Measurements from ENCODE around the gene ENTPD1. TPM values are rescaled to one million over a fixed set of nuclear protein-coding genes. Genes with fewer than 3 reads are reported as not detected.

Gene ENTPD1
- total and polyA plus RNA-seq, 10 of the 15 experiments (the other 5 are each of a cell fraction or from before 2014, with no cell fraction given) = 110 to 413 (median 161) TPM

DNA sequence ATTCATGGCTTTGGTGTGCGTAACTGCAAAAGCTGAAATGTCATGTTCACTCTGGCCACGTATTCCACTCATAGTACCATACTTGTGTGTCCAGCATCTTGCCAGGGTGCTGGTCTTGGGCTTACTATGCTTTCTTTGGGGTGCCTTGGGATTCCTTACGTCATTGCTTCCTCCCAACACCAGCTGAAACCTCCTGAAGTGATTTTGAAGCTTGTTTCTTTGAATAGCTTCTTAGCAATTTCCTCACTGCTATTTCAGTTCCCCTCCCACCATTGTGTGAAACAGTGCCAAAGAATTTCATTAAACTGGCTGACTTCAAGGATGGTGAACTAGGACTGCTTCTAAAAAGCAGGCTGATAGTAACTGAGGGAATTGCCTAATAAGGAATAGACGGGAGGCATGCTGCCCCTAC is 36.9 kb downstream of the ENTPD1 start:
- no peak for FAIRE-seq
- Histone ChIP-seq H3K36me3 (ENCODE audit: control insufficient read depth in 2 of 2, insufficient read depth in 2 of 2, low read length in 1 of 2) (peaks cover 5 to 6% of the 10 kb centered on the region in 2 experiments), H2AFZ (ENCODE audit: control insufficient read depth, low read depth, low read length) (no peak overlapping the region), H4K20me1 (ENCODE audit: control insufficient read depth, insufficient read depth) (no peaks in the 10 kb centered on the region), H3K4me3 (peak overlapping the region; percentile 18; the same call in 1 of the 2 replicates), H3K9ac (ENCODE audit: control insufficient read depth, insufficient read depth, low read length) (peak overlapping the region; percentile 41), H3K9me3 (replicated peaks; ENCODE audit: control insufficient read depth, insufficient read depth, low read length) (no peaks in the 10 kb centered on the region; the same call in 2 of the 3 replicates), H3K4me1 (ENCODE audit: control insufficient read depth, insufficient read depth, low read length) (peaks cover 64% of the 10 kb centered on the region), H3K4me2 (ENCODE audit: control insufficient read depth, insufficient read depth) (peak overlapping the region; percentile 76), H3K27me3 (replicated peaks in 1 of 2; ENCODE audit: control insufficient read depth in 2 of 2, insufficient read depth in 2 of 2, low read length in 1 of 2) (no peaks in the 10 kb centered on the region), H3K79me2 (ENCODE audit: control insufficient read depth, insufficient read depth, low read length) (peaks cover 98% of the 10 kb centered on the region), H3K27ac (ENCODE audit: control insufficient read depth, insufficient read depth) (peak overlapping the region; percentile 93)
- RAD21 ChIA-PET (ENCODE audit: unreplicated experiment) = interaction anchor here (1.0 to 9.6 kb wide), 8 partner anchors 9 to 99 kb away, joined by 3 to 141 read pairs (median 73); partner anchors contain the start of genes ENTPD1 and TCTN3
- CTCF ChIA-PET = interaction anchor here (0.7 to 3.9 kb wide), 8 partner anchors 9 to 99 kb away, joined by 3 to 28 read pairs (median 8); partner anchors contain the start of gene TCTN3
- 24% methylated on average over 4 of the region's 4 CpGs for WGBS (ENCODE audit: insufficient coverage, insufficient replicate concordance, low lambda C conversion rate, missing lambda C conversion rate)
- in situ Hi-C loops (cut with MboI) (loop anchor here (5.0 kb wide), 1 partner anchor 39 kb away; no protein-coding TSS in a partner anchor), intact Hi-C loops (cut with micrococcal nuclease; ENCODE audit: unreplicated experiment) (loop anchor here (1.0 kb wide), 2 partner anchors 10 to 35 kb away; no protein-coding TSS in a partner anchor)
- peak; percentile 31 for ATAC-seq
- peak; percentile 77 for DNase-seq (ENCODE audit: low read depth, low spot score)
- BruUV-seq (replicated peaks) = no TSS peak
- SMC1A ChIA-PET (ENCODE audit: uncharacterized antibody, unreplicated experiment) = interaction anchor here (1.0 to 27.8 kb wide), 6 partner anchors 9 to 99 kb away, joined by 3 to 795 read pairs (median 93); partner anchors contain the start of genes ENTPD1 and TCTN3
- POLR2A ChIA-PET = interaction anchor here (1.0 to 18.6 kb wide), 7 partner anchors 9 to 99 kb away, joined by 3 to 451 read pairs (median 12); partner anchors contain the start of genes ENTPD1 and TCTN3
- TF ChIP-seq, protein P1, sequence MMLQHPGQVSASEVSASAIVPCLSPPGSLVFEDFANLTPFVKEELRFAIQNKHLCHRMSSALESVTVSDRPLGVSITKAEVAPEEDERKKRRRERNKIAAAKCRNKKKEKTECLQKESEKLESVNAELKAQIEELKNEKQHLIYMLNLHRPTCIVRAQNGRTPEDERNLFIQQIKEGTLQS (IDR thresholded peaks at IDR 0.05; ENCODE audit: borderline replicate concordance, extremely low read depth, low read depth, low read length) = no peak
- TF ChIP-seq BHLHE40 (IDR thresholded peaks at IDR 0.05; ENCODE audit: borderline replicate concordance in 1 of 2, low read depth in 2 of 2, low read length in 1 of 2) = peak in 1 of 2 experiments; percentile 34; a peak in 1 of 4 replicates
- no peak for TF ChIP-seq PAX5 (IDR thresholded peaks at IDR 0.05; ENCODE audit: borderline replicate concordance, low read depth, low read length)
- TF ChIP-seq SPI1 (IDR thresholded peaks at IDR 0.05; ENCODE audit: borderline replicate concordance, insufficient read depth, low read depth, low read length) = peak; percentile 82; the same call in 1 of the 2 replicates
- TF ChIP-seq WRNIP1 (IDR thresholded peaks at IDR 0.05; ENCODE audit: borderline replicate concordance, low read depth, low read length) = no peak
- TF ChIP-seq CHD1 (IDR thresholded peaks at IDR 0.05; ENCODE audit: low read depth, low read length) = peak; percentile 23; the same call in 1 of the 2 replicates
- TF ChIP-seq CREB1 (IDR thresholded peaks at IDR 0.05; ENCODE audit: low read depth) = peak; percentile 71
- TF ChIP-seq ASH2L (IDR thresholded peaks at IDR 0.05; ENCODE audit: borderline replicate concordance, low read depth) = no peak
- TF ChIP-seq, protein P2, sequence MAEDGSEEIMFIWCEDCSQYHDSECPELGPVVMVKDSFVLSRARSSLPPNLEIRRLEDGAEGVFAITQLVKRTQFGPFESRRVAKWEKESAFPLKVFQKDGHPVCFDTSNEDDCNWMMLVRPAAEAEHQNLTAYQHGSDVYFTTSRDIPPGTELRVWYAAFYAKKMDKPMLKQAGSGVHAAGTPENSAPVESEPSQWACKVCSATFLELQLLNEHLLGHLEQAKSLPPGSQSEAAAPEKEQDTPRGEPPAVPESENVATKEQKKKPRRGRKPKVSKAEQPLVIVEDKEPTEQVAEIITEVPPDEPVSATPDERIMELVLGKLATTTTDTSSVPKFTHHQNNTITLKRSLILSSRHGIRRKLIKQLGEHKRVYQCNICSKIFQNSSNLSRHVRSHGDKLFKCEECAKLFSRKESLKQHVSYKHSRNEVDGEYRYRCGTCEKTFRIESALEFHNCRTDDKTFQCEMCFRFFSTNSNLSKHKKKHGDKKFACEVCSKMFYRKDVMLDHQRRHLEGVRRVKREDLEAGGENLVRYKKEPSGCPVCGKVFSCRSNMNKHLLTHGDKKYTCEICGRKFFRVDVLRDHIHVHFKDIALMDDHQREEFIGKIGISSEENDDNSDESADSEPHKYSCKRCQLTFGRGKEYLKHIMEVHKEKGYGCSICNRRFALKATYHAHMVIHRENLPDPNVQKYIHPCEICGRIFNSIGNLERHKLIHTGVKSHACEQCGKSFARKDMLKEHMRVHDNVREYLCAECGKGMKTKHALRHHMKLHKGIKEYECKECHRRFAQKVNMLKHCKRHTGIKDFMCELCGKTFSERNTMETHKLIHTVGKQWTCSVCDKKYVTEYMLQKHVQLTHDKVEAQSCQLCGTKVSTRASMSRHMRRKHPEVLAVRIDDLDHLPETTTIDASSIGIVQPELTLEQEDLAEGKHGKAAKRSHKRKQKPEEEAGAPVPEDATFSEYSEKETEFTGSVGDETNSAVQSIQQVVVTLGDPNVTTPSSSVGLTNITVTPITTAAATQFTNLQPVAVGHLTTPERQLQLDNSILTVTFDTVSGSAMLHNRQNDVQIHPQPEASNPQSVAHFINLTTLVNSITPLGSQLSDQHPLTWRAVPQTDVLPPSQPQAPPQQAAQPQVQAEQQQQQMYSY (CRISPR knock-in tag; IDR thresholded peaks at IDR 0.05) = no peak
- no peak; the same call in none of the 2 replicates for TF ChIP-seq POLR2AphosphoS5 (IDR thresholded peaks at IDR 0.05; ENCODE audit: low read length)
- TF ChIP-seq, protein P3, sequence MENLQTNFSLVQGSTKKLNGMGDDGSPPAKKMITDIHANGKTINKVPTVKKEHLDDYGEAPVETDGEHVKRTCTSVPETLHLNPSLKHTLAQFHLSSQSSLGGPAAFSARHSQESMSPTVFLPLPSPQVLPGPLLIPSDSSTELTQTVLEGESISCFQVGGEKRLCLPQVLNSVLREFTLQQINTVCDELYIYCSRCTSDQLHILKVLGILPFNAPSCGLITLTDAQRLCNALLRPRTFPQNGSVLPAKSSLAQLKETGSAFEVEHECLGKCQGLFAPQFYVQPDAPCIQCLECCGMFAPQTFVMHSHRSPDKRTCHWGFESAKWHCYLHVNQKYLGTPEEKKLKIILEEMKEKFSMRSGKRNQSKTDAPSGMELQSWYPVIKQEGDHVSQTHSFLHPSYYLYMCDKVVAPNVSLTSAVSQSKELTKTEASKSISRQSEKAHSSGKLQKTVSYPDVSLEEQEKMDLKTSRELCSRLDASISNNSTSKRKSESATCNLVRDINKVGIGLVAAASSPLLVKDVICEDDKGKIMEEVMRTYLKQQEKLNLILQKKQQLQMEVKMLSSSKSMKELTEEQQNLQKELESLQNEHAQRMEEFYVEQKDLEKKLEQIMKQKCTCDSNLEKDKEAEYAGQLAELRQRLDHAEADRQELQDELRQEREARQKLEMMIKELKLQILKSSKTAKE (IDR thresholded peaks at IDR 0.05; ENCODE audit: low read depth, poor library complexity, severe bottlenecking) = no peak
- 0 out of 4 replicates have a peak, but pooled peaks of 1 of the 2 experiments have one; percentile 46 for TF ChIP-seq SRF (IDR thresholded peaks at IDR 0.05; ENCODE audit: low read depth in 2 of 2, low read length in 2 of 2)
- TF ChIP-seq, protein P4, sequence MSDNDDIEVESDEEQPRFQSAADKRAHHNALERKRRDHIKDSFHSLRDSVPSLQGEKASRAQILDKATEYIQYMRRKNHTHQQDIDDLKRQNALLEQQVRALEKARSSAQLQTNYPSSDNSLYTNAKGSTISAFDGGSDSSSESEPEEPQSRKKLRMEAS (IDR thresholded peaks at IDR 0.05; ENCODE audit: low read depth, low read length) = no peak
